NOMO-1 (cell line): ENCODE data around the gene ITPK1.

Experiments used
- DNase-seq, 2 experiments: peaks; one replicate each; lab custom pipeline; 2025; ENCODE audit not compliant: unreplicated experiment in 2 of 2; lab: John Stamatoyannopoulos, UW

Gene ITPK1

GRCh38 chr14:92907316-92907911 lies 208.3 kb downstream of the ITPK1 start:
- DNase-seq = no peak

- DNase-seq = no peak
Measured at GRCh38 chr14:92906823-92907222, 208.9 kb downstream of the ITPK1 start.

- DNase-seq = no peak
Measured at GRCh38 chr14:92906420-92906819, 209.3 kb downstream of the ITPK1 start.

- DNase-seq = no peak
Measured at GRCh38 chr14:92905667-92906066, 210.1 kb downstream of the ITPK1 start.

GRCh38 chr14:92903359-92903758 lies 212.4 kb downstream of the ITPK1 start:
- no peak for DNase-seq

GRCh38 chr14:92902726-92903125 lies 213.0 kb downstream of the ITPK1 start:
- no peak for DNase-seq

GRCh38 chr14:92902191-92902590 lies 213.5 kb downstream of the ITPK1 start:
- DNase-seq = no peak

- DNase-seq = no peak
Measured at GRCh38 chr14:92900660-92901059, 215.1 kb downstream of the ITPK1 start.

- DNase-seq = no peak
Measured at GRCh38 chr14:92898566-92899131, 217.1 kb downstream of the ITPK1 start.

- DNase-seq = peak in 1 of 2 experiments; percentile 4
Measured at GRCh38 chr14:92897922-92898565, 217.7 kb downstream of the ITPK1 start.

GRCh38 chr14:92895352-92895878 lies 220.3 kb downstream of the ITPK1 start:
- DNase-seq = no peak

GRCh38 chr14:92892589-92892988 lies 223.1 kb downstream of the ITPK1 start:
- no peak for DNase-seq

GRCh38 chr14:92890830-92891588 lies 224.7 kb downstream of the ITPK1 start:
- DNase-seq = no peak

- peak; percentile 12 to 23 for DNase-seq
Measured at GRCh38 chr14:92888896-92889295, 226.8 kb downstream of the ITPK1 start.

- no peak for DNase-seq
Measured at GRCh38 chr14:92887157-92887556, 228.6 kb downstream of the ITPK1 start.
